Retinal pigment epithelial cell (primary cell): ENCODE data around the gene PPP2R5A.

Source experiments
- DNase-seq: peaks from one replicate; pipeline ENCODE4 v3.0.0-alpha.2; 2010; ENCODE audit warnings: low read depth
- H3K4me3 ChIP-seq: 2 replicates; pipeline ENCODE4 v1.5.1; 2011; ENCODE audit warnings: mild to moderate bottlenecking, low read length, control low read depth, moderate library complexity
- TF ChIP-seq, protein P1 (sequence below): conservative IDR thresholded peaks from 2 replicates; pipeline ENCODE4 v1.5.1; 2011; ENCODE audit warnings: low read depth, low read length, control low read depth, inconsistent platforms

Gene PPP2R5A

DNA sequence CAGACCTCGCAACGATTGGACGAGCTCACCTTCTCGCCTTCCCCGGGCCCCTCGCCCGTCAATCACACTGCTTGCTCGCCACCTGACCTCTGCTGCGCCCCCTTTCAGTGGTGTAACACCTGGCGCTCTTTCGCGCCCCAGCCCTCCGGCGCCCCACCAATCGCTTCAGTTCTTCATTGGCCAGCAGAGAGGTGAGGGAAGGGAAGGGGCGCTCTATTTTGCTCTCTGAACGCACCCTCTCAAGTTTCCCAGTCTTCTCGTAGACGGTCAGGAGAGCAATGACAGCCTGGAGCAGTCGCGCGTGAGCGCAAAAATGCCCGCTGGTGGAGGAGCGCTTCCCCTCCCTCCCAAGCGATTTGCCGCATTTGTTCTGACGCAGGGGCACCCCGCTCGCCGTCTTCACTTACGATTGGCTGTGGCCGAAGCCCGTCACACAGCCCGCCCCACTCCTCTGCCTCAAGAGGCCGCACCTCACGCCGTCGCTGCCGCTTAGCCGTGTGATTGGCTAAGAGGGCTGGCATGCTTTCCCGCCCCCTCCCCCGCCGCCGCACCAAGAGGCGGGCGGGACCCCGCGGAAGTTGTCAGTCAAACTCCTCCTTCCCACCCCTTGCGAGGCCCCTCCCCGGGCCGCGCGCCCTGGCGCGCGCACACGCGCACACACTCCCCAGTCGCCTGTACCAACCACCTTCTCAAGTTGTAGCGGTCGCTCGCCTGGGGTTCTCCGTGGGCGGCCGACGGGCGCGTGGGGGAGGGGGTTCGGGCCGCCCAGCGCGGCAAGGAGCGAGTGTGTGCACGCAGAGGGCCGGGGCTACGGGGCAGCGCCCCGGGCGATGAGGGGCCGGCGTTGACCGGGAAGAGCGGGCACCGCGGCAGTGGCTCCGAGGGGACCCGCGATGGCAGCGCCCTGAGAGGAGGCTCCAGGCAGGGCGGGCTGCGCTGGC, at the start of gene PPP2R5A:
Gene PPP2R5A (plus strand): TSS at position 667 of the 941 bp plus-strand sequence. CDS start 701 bp downstream, outside the sequence.
- DNase-seq: peak; percentile 99
- TF ChIP-seq, protein P1, sequence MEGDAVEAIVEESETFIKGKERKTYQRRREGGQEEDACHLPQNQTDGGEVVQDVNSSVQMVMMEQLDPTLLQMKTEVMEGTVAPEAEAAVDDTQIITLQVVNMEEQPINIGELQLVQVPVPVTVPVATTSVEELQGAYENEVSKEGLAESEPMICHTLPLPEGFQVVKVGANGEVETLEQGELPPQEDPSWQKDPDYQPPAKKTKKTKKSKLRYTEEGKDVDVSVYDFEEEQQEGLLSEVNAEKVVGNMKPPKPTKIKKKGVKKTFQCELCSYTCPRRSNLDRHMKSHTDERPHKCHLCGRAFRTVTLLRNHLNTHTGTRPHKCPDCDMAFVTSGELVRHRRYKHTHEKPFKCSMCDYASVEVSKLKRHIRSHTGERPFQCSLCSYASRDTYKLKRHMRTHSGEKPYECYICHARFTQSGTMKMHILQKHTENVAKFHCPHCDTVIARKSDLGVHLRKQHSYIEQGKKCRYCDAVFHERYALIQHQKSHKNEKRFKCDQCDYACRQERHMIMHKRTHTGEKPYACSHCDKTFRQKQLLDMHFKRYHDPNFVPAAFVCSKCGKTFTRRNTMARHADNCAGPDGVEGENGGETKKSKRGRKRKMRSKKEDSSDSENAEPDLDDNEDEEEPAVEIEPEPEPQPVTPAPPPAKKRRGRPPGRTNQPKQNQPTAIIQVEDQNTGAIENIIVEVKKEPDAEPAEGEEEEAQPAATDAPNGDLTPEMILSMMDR: peak; percentile 23
- H3K4me3 ChIP-seq: peak within 1 kb of the TSS; percentile 97

DNA sequence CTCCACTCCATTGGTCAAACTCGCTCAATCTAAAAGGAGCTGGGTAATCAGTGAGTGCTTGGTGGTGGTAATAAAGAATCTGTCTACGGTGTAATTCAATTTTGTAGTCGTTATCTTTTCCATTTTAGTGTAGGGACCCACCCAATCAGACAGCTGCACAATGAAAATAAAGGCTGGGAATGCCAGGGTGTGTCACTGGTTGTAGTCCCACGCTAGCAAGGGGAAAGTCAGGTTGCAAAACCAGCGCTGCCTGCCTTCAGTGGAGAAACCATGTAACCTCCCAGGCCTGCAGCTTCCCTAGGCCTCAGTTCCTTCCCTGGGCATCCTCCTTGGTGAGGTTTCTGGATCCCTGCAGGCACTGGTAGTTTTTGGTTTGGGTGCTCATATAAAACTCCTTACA, 49.4 kb upstream of the PPP2R5A start:
- TF ChIP-seq, protein P1: no peak
- H3K4me3 ChIP-seq: no peak overlapping the region
- no peak for DNase-seq

DNA sequence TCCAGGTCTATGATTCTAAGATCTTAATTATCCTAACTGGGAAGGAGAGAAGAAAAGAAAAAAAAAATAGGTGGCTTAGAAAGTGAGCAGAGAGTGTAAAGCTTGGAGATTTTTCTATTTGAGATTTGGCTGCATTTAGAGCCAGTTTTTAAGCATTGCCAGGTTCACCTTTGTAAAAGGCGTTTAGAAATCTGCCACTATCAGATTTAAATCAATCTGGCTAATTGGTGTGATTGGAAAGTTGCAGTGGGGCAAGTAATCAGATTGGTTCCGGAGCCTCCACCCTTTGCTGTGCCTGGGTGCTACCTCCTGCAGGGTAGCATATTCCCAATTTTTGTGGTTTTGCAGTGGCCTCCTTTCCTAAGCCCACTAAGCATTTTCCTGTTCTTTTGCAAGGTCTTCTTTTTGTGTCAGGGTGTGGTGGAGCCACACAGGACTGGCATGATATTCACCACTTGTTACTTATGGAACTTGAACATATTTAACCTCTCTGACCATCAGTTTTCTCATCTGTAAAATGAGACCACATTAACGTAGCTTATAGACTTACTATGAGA, 48.5 kb upstream of the PPP2R5A start:
- TF ChIP-seq, protein P1: no peak
- H3K4me3 ChIP-seq: no peak overlapping the region
- no peak for DNase-seq

DNA sequence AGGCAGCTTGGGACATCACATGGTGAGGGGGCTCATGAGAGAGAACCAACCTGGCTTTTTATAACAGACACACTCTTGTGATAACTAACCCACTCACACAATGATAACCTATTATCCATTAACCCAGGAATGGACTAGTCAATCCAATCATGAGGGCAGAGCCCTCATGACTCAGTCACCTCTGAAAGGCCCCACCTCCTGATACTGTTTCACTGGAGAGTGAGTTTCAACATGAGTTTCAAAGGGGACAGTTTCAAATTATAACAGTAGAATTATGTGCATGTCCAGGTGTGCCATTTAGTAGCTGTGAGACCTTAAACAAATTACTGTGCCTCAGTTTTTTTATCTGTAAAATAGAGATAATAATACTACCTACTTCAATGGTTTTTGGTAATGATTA, 47.6 kb upstream of the PPP2R5A start:
- DNase-seq: no peak
- TF ChIP-seq, protein P1: no peak

DNA sequence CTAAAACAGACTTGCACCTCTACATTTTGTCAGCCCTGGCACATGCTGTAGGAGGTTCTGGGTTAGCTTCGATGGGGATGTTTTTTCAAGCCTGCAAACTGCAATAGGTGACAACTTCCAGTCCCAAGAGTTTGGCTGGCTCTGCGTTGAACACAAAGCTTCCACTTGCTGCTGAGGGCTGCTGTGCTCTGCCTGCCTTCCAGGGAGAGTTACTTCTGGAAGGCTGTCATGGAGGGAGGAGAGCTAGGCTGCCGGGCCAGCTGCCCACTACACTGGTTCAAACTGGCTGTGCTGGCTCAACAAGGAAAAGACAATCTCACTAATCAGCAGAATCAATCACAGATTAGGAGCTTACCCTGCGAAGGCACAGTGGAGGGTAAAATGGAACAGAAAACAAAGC, 46.7 kb upstream of the PPP2R5A start:
- TF ChIP-seq, protein P1: no peak
- DNase-seq: no peak

More for the DNA sequence above, 47.6 kb upstream of the PPP2R5A start:
- H3K4me3 ChIP-seq: no peak overlapping the region

DNA sequence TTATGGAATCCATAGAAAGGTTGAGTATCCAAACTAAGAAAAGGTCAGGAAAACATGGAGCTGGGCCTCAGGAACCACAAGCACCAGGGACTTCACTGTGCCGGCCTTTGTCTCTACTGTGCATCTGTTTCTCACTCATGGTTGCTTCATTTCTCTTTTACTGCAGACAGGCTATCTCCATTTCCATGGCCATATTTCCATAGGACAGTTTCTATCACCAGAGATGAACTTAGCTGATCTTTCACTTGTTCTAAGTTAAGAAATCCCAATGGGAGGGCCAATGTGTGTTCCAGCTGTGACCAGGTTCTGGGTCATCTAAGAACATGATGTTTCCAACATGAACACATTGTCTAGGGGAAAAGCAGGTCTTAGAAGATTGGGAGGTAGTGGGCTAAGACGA, 43.7 kb upstream of the PPP2R5A start:
- no peak overlapping the region for H3K4me3 ChIP-seq

More for the DNA sequence above, 46.7 kb upstream of the PPP2R5A start:
- no peak overlapping the region for H3K4me3 ChIP-seq

More for the DNA sequence above, 43.7 kb upstream of the PPP2R5A start:
- DNase-seq: no peak
- TF ChIP-seq, protein P1: no peak
